Measurements from ENCODE around the gene SAFB2. TPM values are rescaled to one million over a fixed set of nuclear protein-coding genes. Genes with fewer than 3 reads are reported as not detected.

Gene SAFB2
- total RNA-seq, 1 donor from 2014 or later = 143 TPM

GRCh38 chr19:5624741-5625278 lies 2.2 kb upstream of the SAFB2 start:
- ChIA-PET CTCF (no interaction called here), POLR2A (interaction anchor here (0.6 to 3.7 kb wide), 7 partner anchors 50 to 1618 kb away, joined by 3 to 57 read pairs (median 4); partner anchors contain the start of gene RPL36)
- H3K27ac Mint-ChIP-seq = peak overlapping the region; percentile 99
- TF ChIP-seq CTCF (IDR thresholded peaks at IDR 0.05) = no peak
- H3K4me1 Mint-ChIP-seq = peaks cover 83% of the 10 kb centered on the region
- peaks cover 2% of the 10 kb centered on the region for H3K27me3 Mint-ChIP-seq
- intact Hi-C loops (cut with micrococcal nuclease) = loop anchor here (5.0 kb wide), 3 partner anchors 167 to 903 kb away; partner anchors contain the start of genes DPP9, DUS3L, NDUFA11 and VMAC
- ATAC-seq (ENCODE audit: low read depth) = no peak
- H3K9me3 Mint-ChIP-seq = no peaks in the 10 kb centered on the region
- H3K36me3 Mint-ChIP-seq (ENCODE audit: low read depth) = peaks cover 80% of the 10 kb centered on the region
- peak overlapping the region; percentile 100 for H3K4me3 Mint-ChIP-seq
- DNase-seq = no peak

GRCh38 chr19:5624018-5624663 lies 1.6 kb upstream of the SAFB2 start:
- peaks cover 82% of the 10 kb centered on the region for H3K4me1 Mint-ChIP-seq
- POLR2A ChIA-PET = interaction anchor here (0.5 to 3.7 kb wide), 7 partner anchors 51 to 1617 kb away, joined by 4 to 57 read pairs (median 5); partner anchors contain the start of gene RPL36
- no peak for DNase-seq
- ATAC-seq (ENCODE audit: low read depth) = no peak
- intact Hi-C loops (cut with micrococcal nuclease) = loop anchor here (5.0 kb wide), 3 partner anchors 168 to 902 kb away; partner anchors contain the start of genes DPP9, DUS3L, NDUFA11 and VMAC
- H3K4me3 Mint-ChIP-seq = peak overlapping the region; percentile 100
- H3K9me3 Mint-ChIP-seq = no peaks in the 10 kb centered on the region
- CTCF ChIA-PET = no interaction called here
- H3K27me3 Mint-ChIP-seq = peaks cover 2% of the 10 kb centered on the region
- H3K27ac Mint-ChIP-seq = peak overlapping the region; percentile 99
- TF ChIP-seq CTCF (IDR thresholded peaks at IDR 0.05) = no peak
- H3K36me3 Mint-ChIP-seq (ENCODE audit: low read depth) = peaks cover 78% of the 10 kb centered on the region

- POLR2A ChIA-PET = interaction anchor here (0.5 to 3.7 kb wide), 25 partner anchors 9 to 1757 kb away, joined by 3 to 57 read pairs (median 5); partner anchors contain the start of genes CATSPERD, DPP9, DUS3L and FEM1A
- CTCF ChIA-PET = interaction anchor here (3.4 kb wide), 1 partner anchor 66 kb away, joined by 11 read pairs; the partner anchor contains the start of gene RPL36
- intact Hi-C loops (cut with micrococcal nuclease) = loop anchor here (1.0 to 5.0 kb wide), 7 partner anchors 64 to 901 kb away; partner anchors contain the start of genes DPP9, DUS3L, FEM1A and NDUFA11
- ATAC-seq (ENCODE audit: low read depth) (no peak), DNase-seq (no peak)
- Mint-ChIP-seq H3K9me3 (no peaks in the 10 kb centered on the region), H3K27ac (peak overlapping the region; percentile 99), H3K27me3 (peaks cover 2% of the 10 kb centered on the region), H3K4me3 (peak overlapping the region; percentile 100), H3K4me1 (peaks cover 82% of the 10 kb centered on the region), H3K36me3 (ENCODE audit: low read depth) (peaks cover 78% of the 10 kb centered on the region)
- TF ChIP-seq CTCF (IDR thresholded peaks at IDR 0.05) = no peak
Observed at GRCh38 chr19:5623397-5624017, 931 bp upstream of the SAFB2 start.

- Mint-ChIP-seq H3K9me3 (no peaks in the 10 kb centered on the region), H3K27me3 (peaks cover 2% of the 10 kb centered on the region), H3K4me1 (peaks cover 76% of the 10 kb centered on the region), H3K27ac (peak overlapping the region; percentile 90), H3K4me3 (peak overlapping the region; percentile 100), H3K36me3 (ENCODE audit: low read depth) (peaks cover 86% of the 10 kb centered on the region)
- POLR2A ChIA-PET = interaction anchor here (0.6 to 3.7 kb wide), 28 partner anchors 8 to 1637 kb away, joined by 3 to 57 read pairs (median 4); partner anchors contain the start of genes CATSPERD, DPP9, DUS3L and EEF2
- TF ChIP-seq CTCF (IDR thresholded peaks at IDR 0.05) = no peak
- no peak for ATAC-seq (ENCODE audit: low read depth)
- CTCF ChIA-PET = interaction anchor here (3.4 kb wide), 1 partner anchor 68 kb away, joined by 11 read pairs; the partner anchor contains the start of gene RPL36
- no peak for DNase-seq
- intact Hi-C loops (cut with micrococcal nuclease) = loop anchor here (1.0 to 5.0 kb wide), 8 partner anchors 58 to 900 kb away; partner anchors contain the start of genes CATSPERD, DPP9, DUS3L and FEM1A
Observed at GRCh38 chr19:5621945-5622464, 571 bp downstream of the SAFB2 start.

All from activated B cell treated with CpG ODN at 0.5 μM for 24 hours (primary cell).